ENCODE measurements around the gene SLC1A2. TPM values are rescaled to one million over a fixed set of nuclear protein-coding genes. Genes with fewer than 3 reads are reported as not detected.

The SLC1A2 gene
- total and polyA plus RNA-seq, 2 of the 4 experiments (the other 2 are of a cell fraction): 0.15 to 0.54 TPM

- Histone ChIP-seq H3K79me1 (ENCODE audit: low read depth in 1 of 2, low read length in 2 of 2) (no peaks in the 10 kb centered on the region), H3K4me2 (ENCODE audit: low read depth, low read length) (no peak overlapping the region), H3K9ac (ENCODE audit: low read depth, low read length) (no peak overlapping the region), H2BK20ac (ENCODE audit: low read depth, low read length) (0 out of 2 replicates have a peak overlapping the region, but pooled peaks have one; percentile 63), H3K4me3 (ENCODE audit: insufficient read depth, low read depth, low read length) (no peak overlapping the region), H3K4ac (ENCODE audit: low read depth, low read length) (no peak overlapping the region), H4K8ac (ENCODE audit: low read depth in 2 of 2, low read length in 2 of 2) (no peak overlapping the region; a peak in 1 of 4 replicates), H2AFZ (replicated peaks; ENCODE audit: low read length, poor library complexity) (no peak overlapping the region), H3K9me3 (ENCODE audit: control insufficient read depth, insufficient read depth, low read length) (no peaks in the 10 kb centered on the region), H3K4me1 (ENCODE audit: control insufficient read depth, insufficient read depth, low read length) (peaks cover 12% of the 10 kb centered on the region), H3K56ac (ENCODE audit: extremely low read depth, insufficient read depth, low read length) (no peak overlapping the region), H4K5ac (ENCODE audit: low read depth, low read length) (peak overlapping the region; percentile 29; the same call in 1 of the 2 replicates), H2BK5ac (ENCODE audit: low read depth, low read length, poor library complexity, severe bottlenecking) (no peak overlapping the region), H2AK9ac (replicated peaks; ENCODE audit: low read depth, low read length, poor library complexity) (no peak overlapping the region), H3K9me1 (ENCODE audit: insufficient read depth, low read length) (peaks cover 6% of the 10 kb centered on the region), H4K91ac (ENCODE audit: insufficient read depth, low read depth, low read length) (no peak overlapping the region), H3K27me3 (ENCODE audit: control insufficient read depth, insufficient read depth, low read length) (no peaks in the 10 kb centered on the region), H2BK15ac (ENCODE audit: low read depth, low read length) (no peak overlapping the region), H3K36me3 (ENCODE audit: control insufficient read depth, insufficient read depth, low read length) (no peaks in the 10 kb centered on the region), H3K27ac (ENCODE audit: insufficient read depth, low read length) (no peak overlapping the region), H4K20me1 (ENCODE audit: insufficient read depth, low read length) (no peaks in the 10 kb centered on the region), H2AK5ac (ENCODE audit: low read depth, low read length) (no peak overlapping the region), H3K14ac (replicated peaks; ENCODE audit: low read depth, low read length) (no peak overlapping the region), H3K23ac (ENCODE audit: low read depth, low read length) (no peak overlapping the region), H2BK120ac (ENCODE audit: low read depth, low read length) (no peak overlapping the region), H3K18ac (ENCODE audit: low read depth, low read length) (peak overlapping the region; percentile 44; the same call in 1 of the 2 replicates)
- 100% methylated on average over 1 of the region's 5 CpGs; no CpG with 5 or more reads in 1 of the 2 experiments for WGBS, 2 experiments (ENCODE audit: extremely low coverage in 2 of 2, insufficient read length in 1 of 2)
- intact Hi-C loops (cut with micrococcal nuclease) (no loop called here), dilution Hi-C loops (cut with HindIII; ENCODE audit: low sequenced_read_pairs, unreplicated experiment) (no loop called here), in situ Hi-C loops (cut with MboI; ENCODE audit: low sequenced_read_pairs) (no loop called here)
- ChIA-PET CTCF (no interaction called here), POLR2A (ENCODE audit: unreplicated experiment) (no interaction called here)
- TF ChIP-seq MAFK (IDR thresholded peaks at IDR 0.05; ENCODE audit: low read depth, low read length): no peak
- no peak for TF ChIP-seq FOS (IDR thresholded peaks at IDR 0.05; ENCODE audit: low read depth, low read length)
- no peak for TF ChIP-seq RFX5 (IDR thresholded peaks at IDR 0.05; ENCODE audit: low read depth, low read length)
- no peak for TF ChIP-seq POLR2A (IDR thresholded peaks at IDR 0.05; ENCODE audit: low read depth, low read length)
- TF ChIP-seq SMC3 (IDR thresholded peaks at IDR 0.05; ENCODE audit: low read depth, low read length): no peak
- TF ChIP-seq CHD1 (IDR thresholded peaks at IDR 0.05; ENCODE audit: low read depth, low read length): no peak
- no peak for TF ChIP-seq BHLHE40 (IDR thresholded peaks at IDR 0.05; ENCODE audit: low read depth, low read length)
- TF ChIP-seq ELK1 (IDR thresholded peaks at IDR 0.05; ENCODE audit: borderline replicate concordance, low read depth, low read length): no peak
- DNase-seq (no peak), ATAC-seq (ENCODE audit: low read depth) (no peak)
- BruUV-seq (replicated peaks): no TSS peak
These were observed 64.1 kb downstream of the SLC1A2 start for GRCh38 chr11:35355102-35355749.

Data from IMR-90 (cell line).